ENCODE results near the gene JAKMIP1.

The JAKMIP1 gene

GRCh38 chr4:6123541-6123940, 76.8 kb downstream of the JAKMIP1 start:
- no peak overlapping the region for H3K27ac Mint-ChIP-seq
- intact Hi-C loops (cut with micrococcal nuclease) = no loop called here
- no peak overlapping the region for H3K4me3 Mint-ChIP-seq
- H3K27me3 Mint-ChIP-seq = peaks cover 6% of the 10 kb centered on the region
- no peaks in the 10 kb centered on the region for H3K9me3 Mint-ChIP-seq
- no peaks in the 10 kb centered on the region for H3K36me3 Mint-ChIP-seq (ENCODE audit: low read depth)
- H3K4me1 Mint-ChIP-seq (ENCODE audit: low read depth) = no peaks in the 10 kb centered on the region

GRCh38 chr4:6123116-6123515, 77.2 kb downstream of the JAKMIP1 start:
- Mint-ChIP-seq H3K9me3 (no peaks in the 10 kb centered on the region), H3K27ac (no peak overlapping the region), H3K4me1 (ENCODE audit: low read depth) (no peaks in the 10 kb centered on the region), H3K27me3 (peaks cover 10% of the 10 kb centered on the region), H3K4me3 (no peak overlapping the region), H3K36me3 (ENCODE audit: low read depth) (no peaks in the 10 kb centered on the region)
- intact Hi-C loops (cut with micrococcal nuclease) = no loop called here

- no peaks in the 10 kb centered on the region for H3K36me3 Mint-ChIP-seq (ENCODE audit: low read depth)
- H3K27ac Mint-ChIP-seq = no peak overlapping the region
- H3K9me3 Mint-ChIP-seq = no peaks in the 10 kb centered on the region
- H3K4me1 Mint-ChIP-seq (ENCODE audit: low read depth) = no peaks in the 10 kb centered on the region
- H3K4me3 Mint-ChIP-seq = no peak overlapping the region
- intact Hi-C loops (cut with micrococcal nuclease) = no loop called here
- H3K27me3 Mint-ChIP-seq = peaks cover 11% of the 10 kb centered on the region
These were observed 77.9 kb downstream of the JAKMIP1 start for GRCh38 chr4:6122496-6122895.

GRCh38 chr4:6121941-6122340, 78.4 kb downstream of the JAKMIP1 start:
- H3K36me3 Mint-ChIP-seq (ENCODE audit: low read depth) = no peaks in the 10 kb centered on the region
- H3K4me1 Mint-ChIP-seq (ENCODE audit: low read depth) = no peaks in the 10 kb centered on the region
- no peak overlapping the region for H3K4me3 Mint-ChIP-seq
- peaks cover 15% of the 10 kb centered on the region for H3K27me3 Mint-ChIP-seq
- H3K9me3 Mint-ChIP-seq = no peaks in the 10 kb centered on the region
- intact Hi-C loops (cut with micrococcal nuclease) = no loop called here
- no peak overlapping the region for H3K27ac Mint-ChIP-seq

GRCh38 chr4:6121276-6121850, 79.0 kb downstream of the JAKMIP1 start:
- Mint-ChIP-seq H3K9me3 (no peaks in the 10 kb centered on the region), H3K27me3 (peaks cover 21% of the 10 kb centered on the region), H3K27ac (no peak overlapping the region), H3K4me3 (no peak overlapping the region), H3K4me1 (ENCODE audit: low read depth) (no peaks in the 10 kb centered on the region), H3K36me3 (ENCODE audit: low read depth) (no peaks in the 10 kb centered on the region)
- intact Hi-C loops (cut with micrococcal nuclease) = no loop called here

GRCh38 chr4:6120361-6120760, 80.0 kb downstream of the JAKMIP1 start:
- Mint-ChIP-seq H3K9me3 (no peaks in the 10 kb centered on the region), H3K4me1 (ENCODE audit: low read depth) (no peaks in the 10 kb centered on the region), H3K27me3 (peaks cover 28% of the 10 kb centered on the region), H3K36me3 (ENCODE audit: low read depth) (no peaks in the 10 kb centered on the region), H3K4me3 (no peak overlapping the region), H3K27ac (no peak overlapping the region)
- intact Hi-C loops (cut with micrococcal nuclease) = no loop called here

- intact Hi-C loops (cut with micrococcal nuclease) = no loop called here
- Mint-ChIP-seq H3K4me1 (ENCODE audit: low read depth) (no peaks in the 10 kb centered on the region), H3K27me3 (peaks cover 28% of the 10 kb centered on the region), H3K9me3 (no peaks in the 10 kb centered on the region), H3K4me3 (no peak overlapping the region), H3K27ac (no peak overlapping the region), H3K36me3 (ENCODE audit: low read depth) (no peaks in the 10 kb centered on the region)
These were observed 80.8 kb downstream of the JAKMIP1 start for GRCh38 chr4:6119507-6120020.

GRCh38 chr4:6118201-6118600, 82.1 kb downstream of the JAKMIP1 start:
- H3K4me1 Mint-ChIP-seq (ENCODE audit: low read depth) = no peaks in the 10 kb centered on the region
- no peak overlapping the region for H3K27ac Mint-ChIP-seq
- intact Hi-C loops (cut with micrococcal nuclease) = no loop called here
- no peaks in the 10 kb centered on the region for H3K36me3 Mint-ChIP-seq (ENCODE audit: low read depth)
- H3K4me3 Mint-ChIP-seq = no peak overlapping the region
- no peaks in the 10 kb centered on the region for H3K9me3 Mint-ChIP-seq
- H3K27me3 Mint-ChIP-seq = peaks cover 28% of the 10 kb centered on the region

- Mint-ChIP-seq H3K9me3 (no peaks in the 10 kb centered on the region), H3K4me3 (no peak overlapping the region), H3K4me1 (ENCODE audit: low read depth) (no peaks in the 10 kb centered on the region), H3K36me3 (ENCODE audit: low read depth) (no peaks in the 10 kb centered on the region), H3K27me3 (peaks cover 28% of the 10 kb centered on the region), H3K27ac (no peak overlapping the region)
- intact Hi-C loops (cut with micrococcal nuclease) = no loop called here
These were observed 83.6 kb downstream of the JAKMIP1 start for GRCh38 chr4:6116696-6117285.

- H3K36me3 Mint-ChIP-seq (ENCODE audit: low read depth) = no peaks in the 10 kb centered on the region
- H3K27ac Mint-ChIP-seq = no peak overlapping the region
- H3K4me3 Mint-ChIP-seq = no peak overlapping the region
- H3K9me3 Mint-ChIP-seq = no peaks in the 10 kb centered on the region
- peaks cover 28% of the 10 kb centered on the region for H3K27me3 Mint-ChIP-seq
- no peaks in the 10 kb centered on the region for H3K4me1 Mint-ChIP-seq (ENCODE audit: low read depth)
- intact Hi-C loops (cut with micrococcal nuclease) = no loop called here
These were observed 84.4 kb downstream of the JAKMIP1 start for GRCh38 chr4:6115746-6116586.

- Mint-ChIP-seq H3K4me3 (no peak overlapping the region), H3K27ac (no peak overlapping the region), H3K9me3 (no peaks in the 10 kb centered on the region), H3K36me3 (ENCODE audit: low read depth) (no peaks in the 10 kb centered on the region), H3K4me1 (ENCODE audit: low read depth) (no peaks in the 10 kb centered on the region), H3K27me3 (peaks cover 28% of the 10 kb centered on the region)
- intact Hi-C loops (cut with micrococcal nuclease) = no loop called here
These were observed 85.0 kb downstream of the JAKMIP1 start for GRCh38 chr4:6115342-6115741.

GRCh38 chr4:6114601-6115000, 85.7 kb downstream of the JAKMIP1 start:
- H3K9me3 Mint-ChIP-seq = no peaks in the 10 kb centered on the region
- no peaks in the 10 kb centered on the region for H3K36me3 Mint-ChIP-seq (ENCODE audit: low read depth)
- H3K27me3 Mint-ChIP-seq = peaks cover 26% of the 10 kb centered on the region
- intact Hi-C loops (cut with micrococcal nuclease) = no loop called here
- no peak overlapping the region for H3K4me3 Mint-ChIP-seq
- no peaks in the 10 kb centered on the region for H3K4me1 Mint-ChIP-seq (ENCODE audit: low read depth)
- no peak overlapping the region for H3K27ac Mint-ChIP-seq

GRCh38 chr4:6114181-6114580, 86.2 kb downstream of the JAKMIP1 start:
- Mint-ChIP-seq H3K9me3 (no peaks in the 10 kb centered on the region), H3K36me3 (ENCODE audit: low read depth) (no peaks in the 10 kb centered on the region), H3K4me1 (ENCODE audit: low read depth) (no peaks in the 10 kb centered on the region), H3K4me3 (no peak overlapping the region), H3K27ac (no peak overlapping the region), H3K27me3 (peaks cover 25% of the 10 kb centered on the region)
- intact Hi-C loops (cut with micrococcal nuclease) = no loop called here

GRCh38 chr4:6113641-6114040, 86.7 kb downstream of the JAKMIP1 start:
- Mint-ChIP-seq H3K4me3 (no peak overlapping the region), H3K36me3 (ENCODE audit: low read depth) (no peaks in the 10 kb centered on the region), H3K9me3 (no peaks in the 10 kb centered on the region), H3K4me1 (ENCODE audit: low read depth) (no peaks in the 10 kb centered on the region), H3K27me3 (peaks cover 23% of the 10 kb centered on the region), H3K27ac (no peak overlapping the region)
- intact Hi-C loops (cut with micrococcal nuclease) = no loop called here
